ENCODE measurements around the gene UST.
"Not testable (repeated sequence)": the region's sequence is repeated elsewhere in the genome, so short reads cannot be mapped to it uniquely, and the experiment has no call there.

Gene UST

GRCh38 chr6:148998704-148999103 lies 251.9 kb downstream of the UST start:
- in situ Hi-C loops (cut with HindIII; ENCODE audit: low sequenced_read_pairs), result no loop called here

- in situ Hi-C loops (cut with HindIII; ENCODE audit: low sequenced_read_pairs), result no loop called here
These were observed 252.7 kb downstream of the UST start for GRCh38 chr6:148999501-148999900.

- in situ Hi-C loops (cut with HindIII; ENCODE audit: low sequenced_read_pairs), result no loop called here
These were observed 253.2 kb downstream of the UST start for GRCh38 chr6:148999929-149000468.

- in situ Hi-C loops (cut with HindIII; ENCODE audit: low sequenced_read_pairs), result no loop called here
These were observed 254.6 kb downstream of the UST start for GRCh38 chr6:149001422-149001821.

GRCh38 chr6:149003560-149003959 lies 256.7 kb downstream of the UST start:
- in situ Hi-C loops (cut with HindIII; ENCODE audit: low sequenced_read_pairs), result no loop called here

GRCh38 chr6:149004664-149005063 lies 257.8 kb downstream of the UST start:
- in situ Hi-C loops (cut with HindIII; ENCODE audit: low sequenced_read_pairs), result no loop called here

GRCh38 chr6:149006236-149006635 lies 259.4 kb downstream of the UST start:
- in situ Hi-C loops (cut with HindIII; ENCODE audit: low sequenced_read_pairs), result not testable (repeated sequence)

- in situ Hi-C loops (cut with HindIII; ENCODE audit: low sequenced_read_pairs), result no loop called here
These were observed 259.8 kb downstream of the UST start for GRCh38 chr6:149006671-149007070.

GRCh38 chr6:149007846-149008245 lies 261.0 kb downstream of the UST start:
- in situ Hi-C loops (cut with HindIII; ENCODE audit: low sequenced_read_pairs), result no loop called here

- in situ Hi-C loops (cut with HindIII; ENCODE audit: low sequenced_read_pairs), result no loop called here
These were observed 261.9 kb downstream of the UST start for GRCh38 chr6:149008741-149009140.

GRCh38 chr6:149012040-149012545 lies 265.3 kb downstream of the UST start:
- in situ Hi-C loops (cut with HindIII; ENCODE audit: low sequenced_read_pairs), result no loop called here

GRCh38 chr6:149013586-149014344 lies 266.9 kb downstream of the UST start:
- in situ Hi-C loops (cut with HindIII; ENCODE audit: low sequenced_read_pairs), result no loop called here

GRCh38 chr6:149014631-149015534 lies 268.1 kb downstream of the UST start:
- in situ Hi-C loops (cut with HindIII; ENCODE audit: low sequenced_read_pairs), result no loop called here

- in situ Hi-C loops (cut with HindIII; ENCODE audit: low sequenced_read_pairs), result no loop called here
These were observed 269.0 kb downstream of the UST start for GRCh38 chr6:149015535-149016525.

- in situ Hi-C loops (cut with HindIII; ENCODE audit: low sequenced_read_pairs), result no loop called here
These were observed 269.9 kb downstream of the UST start for GRCh38 chr6:149016716-149017115.

GRCh38 chr6:149020319-149020718 lies 273.5 kb downstream of the UST start:
- in situ Hi-C loops (cut with HindIII; ENCODE audit: low sequenced_read_pairs), result no loop called here

GRCh38 chr6:149024361-149024760 lies 277.5 kb downstream of the UST start:
- in situ Hi-C loops (cut with HindIII; ENCODE audit: low sequenced_read_pairs), result no loop called here

GRCh38 chr6:149025061-149025460 lies 278.2 kb downstream of the UST start:
- in situ Hi-C loops (cut with HindIII; ENCODE audit: low sequenced_read_pairs), result no loop called here

- in situ Hi-C loops (cut with HindIII; ENCODE audit: low sequenced_read_pairs), result no loop called here
These were observed 279.7 kb downstream of the UST start for GRCh38 chr6:149026530-149026942.

- in situ Hi-C loops (cut with HindIII; ENCODE audit: low sequenced_read_pairs), result no loop called here
These were observed 280.7 kb downstream of the UST start for GRCh38 chr6:149027484-149027883.

All from DLD1 (cell line).